ENCODE measurements around the gene DRC3.
A peak's percentile ranks its signal among the peaks of the same experiment; 100 is the strongest.

The DRC3 gene

DNA sequence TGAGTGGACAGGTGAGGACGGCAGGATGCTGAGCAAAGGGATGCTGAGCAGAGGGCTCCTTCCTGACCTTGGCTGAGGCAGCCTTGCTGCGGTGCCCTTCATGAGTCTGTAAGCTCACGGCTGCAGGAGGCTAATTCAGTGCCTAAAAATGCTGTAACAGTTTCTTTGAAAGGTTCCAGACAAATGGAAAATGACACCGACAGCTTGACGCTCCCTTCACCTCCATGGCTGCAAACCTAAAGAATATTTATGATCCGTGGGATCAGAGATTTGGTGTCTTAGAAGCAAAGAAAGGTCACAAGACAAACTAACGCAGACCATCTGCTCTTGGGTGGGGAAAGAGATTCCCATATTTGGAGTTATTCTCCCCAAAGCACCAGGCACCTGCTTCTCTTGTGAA, 28.4 kb upstream of the DRC3 start:
- no peak for TF ChIP-seq CTCF (IDR thresholded peaks at IDR 0.05)

- TF ChIP-seq CTCF (IDR thresholded peaks at IDR 0.05), result no peak
Measured at GRCh38 chr17:17944743-17945142, 27.9 kb upstream of the DRC3 start.

DNA sequence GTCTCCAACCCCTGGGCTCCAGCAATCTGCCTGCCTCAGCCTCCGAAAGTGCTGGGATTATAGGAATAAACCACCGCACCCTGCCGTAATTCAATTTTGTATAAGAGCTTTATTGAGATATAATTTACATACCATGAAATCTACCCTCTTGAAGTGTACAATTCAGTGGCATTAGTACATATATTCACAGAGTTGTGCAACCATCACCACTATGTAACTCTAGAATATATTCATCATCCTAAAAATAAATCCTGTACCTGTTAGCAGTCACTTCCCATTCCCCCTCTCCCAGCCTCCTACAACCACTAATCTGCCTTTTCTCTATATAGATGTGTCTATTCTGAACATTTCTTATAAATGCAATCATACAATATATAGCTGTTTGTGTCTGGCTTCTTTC, 26.6 kb upstream of the DRC3 start:
- TF ChIP-seq CTCF (IDR thresholded peaks at IDR 0.05), result no peak

- no peak for TF ChIP-seq CTCF (IDR thresholded peaks at IDR 0.05)
Measured at GRCh38 chr17:17947309-17947708, 25.4 kb upstream of the DRC3 start.

DNA sequence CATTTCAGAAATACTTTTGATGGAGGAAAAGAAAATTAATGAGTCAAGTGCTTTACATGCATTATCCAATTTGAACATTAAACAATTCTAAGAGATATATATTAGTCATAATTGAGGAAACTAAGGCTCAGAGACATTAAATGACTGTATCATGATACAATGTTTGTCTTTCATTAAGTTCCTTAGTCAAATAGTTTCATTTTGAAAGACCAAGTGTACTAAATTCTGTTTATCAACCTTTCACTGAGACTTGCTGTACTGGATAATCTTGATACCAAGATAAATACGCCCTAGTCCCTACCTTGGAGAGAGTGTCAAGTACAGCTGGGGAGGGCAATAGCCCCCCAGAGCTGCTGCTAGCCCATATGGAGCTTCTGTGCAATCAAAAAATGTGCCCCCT, 24.7 kb upstream of the DRC3 start:
- no peak for TF ChIP-seq CTCF (IDR thresholded peaks at IDR 0.05)

DNA sequence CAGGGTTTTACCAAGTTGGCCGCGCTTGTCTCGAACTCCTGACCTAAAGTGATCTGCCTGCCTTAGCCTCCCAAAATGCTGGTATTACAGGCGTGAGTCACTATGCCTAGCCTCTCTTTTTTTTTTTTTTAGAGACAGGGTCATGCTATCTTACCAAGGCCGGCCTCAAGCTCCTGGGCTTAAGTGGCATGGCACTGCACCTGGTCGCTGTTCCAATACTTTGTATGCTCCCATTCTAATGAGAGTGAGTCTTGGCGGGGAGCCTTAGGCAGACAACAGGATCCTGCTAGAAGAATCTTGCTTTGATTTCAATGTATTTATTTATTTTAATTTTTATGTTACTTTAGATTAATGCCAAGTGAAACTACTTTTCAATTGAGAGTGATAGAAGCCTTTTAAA, 22.3 kb upstream of the DRC3 start:
- no peak for TF ChIP-seq CTCF (IDR thresholded peaks at IDR 0.05)

- 0 out of 2 replicates have a peak, but pooled peaks have one; percentile 29 for TF ChIP-seq CTCF (IDR thresholded peaks at IDR 0.05)
Measured at GRCh38 chr17:17950806-17951205, 21.9 kb upstream of the DRC3 start.

DNA sequence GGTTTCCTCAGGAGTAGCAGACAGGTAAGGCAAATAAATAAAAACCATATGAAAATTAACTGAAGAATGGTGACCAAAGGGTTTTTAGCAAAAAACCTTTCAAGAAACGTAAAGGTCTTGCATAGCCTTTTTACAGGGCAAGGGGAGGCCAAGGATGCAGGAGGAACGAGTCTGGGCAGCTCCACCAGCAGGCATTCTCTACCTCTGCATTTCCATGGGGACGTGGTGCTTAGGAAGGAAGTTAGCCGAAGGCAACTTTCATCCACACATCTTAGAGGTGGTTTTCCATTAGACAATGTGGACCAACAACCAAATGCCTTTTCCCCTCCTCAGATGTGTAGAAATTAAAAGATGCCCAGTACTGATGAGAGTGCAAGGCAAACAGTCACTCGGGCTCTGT, 21.1 kb upstream of the DRC3 start:
- TF ChIP-seq CTCF (IDR thresholded peaks at IDR 0.05), result no peak
